ENCODE measurements around the gene SLC38A2.

SLC38A2 gene

GRCh38 chr12:46372544-46373300 is at the start of gene SLC38A2:
Gene SLC38A2 (minus strand): TSS chr12:46372773. CDS start chr12:46371293, 1,480 bp downstream.
- no peak within 1 kb of the TSS for H3K27ac ChIP-seq (ENCODE audit: low read length)
- no CpG with 5 or more reads among the region's 48 CpGs for WGBS (ENCODE audit: insufficient coverage, insufficient read length)
- H3K9me3 ChIP-seq (ENCODE audit: control insufficient read depth, insufficient read depth, low read length) = no peaks in the 10 kb centered on the region; the same call in 1 of the 2 replicates
- peaks cover 3% of the 10 kb centered on the region; the same call in 1 of the 2 replicates for H3K4me1 ChIP-seq (ENCODE audit: control insufficient read depth, insufficient read depth, low read length)
- H3K27me3 ChIP-seq (ENCODE audit: control insufficient read depth, insufficient read depth, low read length) = no peaks in the 10 kb centered on the region
- H3K36me3 ChIP-seq (ENCODE audit: control insufficient read depth, insufficient read depth, low read length) = peaks cover 18% of the 10 kb centered on the region; the same call in 1 of the 2 replicates
- peak within 1 kb of the TSS; percentile 78 for H3K4me3 ChIP-seq (ENCODE audit: low read length)
- DNase-seq (ENCODE audit: low read depth, low spot score) = no peak

GRCh38 chr12:46419675-46420074 is 47.1 kb upstream of the SLC38A2 start:
- Histone ChIP-seq H3K4me1 (ENCODE audit: control insufficient read depth, insufficient read depth, low read length) (no peaks in the 10 kb centered on the region), H3K27me3 (ENCODE audit: control insufficient read depth, insufficient read depth, low read length) (no peaks in the 10 kb centered on the region), H3K36me3 (ENCODE audit: control insufficient read depth, insufficient read depth, low read length) (no peaks in the 10 kb centered on the region), H3K9me3 (ENCODE audit: control insufficient read depth, insufficient read depth, low read length) (no peaks in the 10 kb centered on the region), H3K27ac (ENCODE audit: low read length) (no peak overlapping the region), H3K4me3 (ENCODE audit: low read length) (no peak overlapping the region)
- WGBS (ENCODE audit: insufficient coverage, insufficient read length) = no CpG with 5 or more reads among the region's 1 CpG
- no peak for DNase-seq (ENCODE audit: low read depth, low spot score)

- H3K36me3 ChIP-seq (ENCODE audit: control insufficient read depth, insufficient read depth, low read length) = no peaks in the 10 kb centered on the region
- no peaks in the 10 kb centered on the region for H3K9me3 ChIP-seq (ENCODE audit: control insufficient read depth, insufficient read depth, low read length)
- H3K27ac ChIP-seq (ENCODE audit: low read length) = no peak overlapping the region
- DNase-seq (ENCODE audit: low read depth, low spot score) = no peak
- WGBS (ENCODE audit: insufficient coverage, insufficient read length) = no CpG with 5 or more reads among the region's 4 CpGs
- H3K4me3 ChIP-seq (ENCODE audit: low read length) = no peak overlapping the region
- no peaks in the 10 kb centered on the region for H3K4me1 ChIP-seq (ENCODE audit: control insufficient read depth, insufficient read depth, low read length)
- H3K27me3 ChIP-seq (ENCODE audit: control insufficient read depth, insufficient read depth, low read length) = no peaks in the 10 kb centered on the region
These were observed 43.0 kb upstream of the SLC38A2 start for GRCh38 chr12:46415552-46415951.

GRCh38 chr12:46414591-46415268 is 42.2 kb upstream of the SLC38A2 start:
- no peaks in the 10 kb centered on the region for H3K27me3 ChIP-seq (ENCODE audit: control insufficient read depth, insufficient read depth, low read length)
- WGBS (ENCODE audit: insufficient coverage, insufficient read length) = no CpG with 5 or more reads among the region's 1 CpG

GRCh38 chr12:46413368-46413767 is 40.8 kb upstream of the SLC38A2 start:
- no peak for DNase-seq (ENCODE audit: low read depth, low spot score)
- Histone ChIP-seq H3K9me3 (ENCODE audit: control insufficient read depth, insufficient read depth, low read length) (no peaks in the 10 kb centered on the region), H3K27me3 (ENCODE audit: control insufficient read depth, insufficient read depth, low read length) (no peaks in the 10 kb centered on the region), H3K36me3 (ENCODE audit: control insufficient read depth, insufficient read depth, low read length) (no peaks in the 10 kb centered on the region), H3K4me1 (ENCODE audit: control insufficient read depth, insufficient read depth, low read length) (no peaks in the 10 kb centered on the region), H3K4me3 (ENCODE audit: low read length) (no peak overlapping the region), H3K27ac (ENCODE audit: low read length) (no peak overlapping the region)
- WGBS (ENCODE audit: insufficient coverage, insufficient read length) = no CpG with 5 or more reads among the region's 2 CpGs

More at GRCh38 chr12:46414591-46415268, 42.2 kb upstream of the SLC38A2 start:
- no peak for DNase-seq (ENCODE audit: low read depth, low spot score)
- H3K27ac ChIP-seq (ENCODE audit: low read length) = no peak overlapping the region
- H3K36me3 ChIP-seq (ENCODE audit: control insufficient read depth, insufficient read depth, low read length) = no peaks in the 10 kb centered on the region
- no peaks in the 10 kb centered on the region for H3K9me3 ChIP-seq (ENCODE audit: control insufficient read depth, insufficient read depth, low read length)
- no peaks in the 10 kb centered on the region for H3K4me1 ChIP-seq (ENCODE audit: control insufficient read depth, insufficient read depth, low read length)
- H3K4me3 ChIP-seq (ENCODE audit: low read length) = no peak overlapping the region

GRCh38 chr12:46412857-46413256 is 40.3 kb upstream of the SLC38A2 start:
- no peaks in the 10 kb centered on the region for H3K27me3 ChIP-seq (ENCODE audit: control insufficient read depth, insufficient read depth, low read length)
- H3K27ac ChIP-seq (ENCODE audit: low read length) = no peak overlapping the region
- H3K4me3 ChIP-seq (ENCODE audit: low read length) = no peak overlapping the region
- no peak for DNase-seq (ENCODE audit: low read depth, low spot score)
- H3K36me3 ChIP-seq (ENCODE audit: control insufficient read depth, insufficient read depth, low read length) = no peaks in the 10 kb centered on the region
- H3K4me1 ChIP-seq (ENCODE audit: control insufficient read depth, insufficient read depth, low read length) = no peaks in the 10 kb centered on the region
- no peaks in the 10 kb centered on the region for H3K9me3 ChIP-seq (ENCODE audit: control insufficient read depth, insufficient read depth, low read length)
- no CpG with 5 or more reads among the region's 4 CpGs for WGBS (ENCODE audit: insufficient coverage, insufficient read length)

- no peak overlapping the region for H3K4me3 ChIP-seq (ENCODE audit: low read length)
- no peaks in the 10 kb centered on the region for H3K27me3 ChIP-seq (ENCODE audit: control insufficient read depth, insufficient read depth, low read length)
- no CpG with 5 or more reads among the region's 3 CpGs for WGBS (ENCODE audit: insufficient coverage, insufficient read length)
- no peaks in the 10 kb centered on the region for H3K4me1 ChIP-seq (ENCODE audit: control insufficient read depth, insufficient read depth, low read length)
- H3K9me3 ChIP-seq (ENCODE audit: control insufficient read depth, insufficient read depth, low read length) = no peaks in the 10 kb centered on the region
- no peak overlapping the region for H3K27ac ChIP-seq (ENCODE audit: low read length)
- no peaks in the 10 kb centered on the region for H3K36me3 ChIP-seq (ENCODE audit: control insufficient read depth, insufficient read depth, low read length)
- DNase-seq (ENCODE audit: low read depth, low spot score) = no peak
These were observed 37.9 kb upstream of the SLC38A2 start for GRCh38 chr12:46410495-46410894.

- no peak overlapping the region for H3K27ac ChIP-seq (ENCODE audit: low read length)
- WGBS (ENCODE audit: insufficient coverage, insufficient read length) = no CpG with 5 or more reads among the region's 1 CpG
These were observed 37.4 kb upstream of the SLC38A2 start for GRCh38 chr12:46409974-46410373.

GRCh38 chr12:46409342-46409741 is 36.8 kb upstream of the SLC38A2 start:
- Histone ChIP-seq H3K27me3 (ENCODE audit: control insufficient read depth, insufficient read depth, low read length) (no peaks in the 10 kb centered on the region), H3K4me3 (ENCODE audit: low read length) (no peak overlapping the region), H3K9me3 (ENCODE audit: control insufficient read depth, insufficient read depth, low read length) (no peaks in the 10 kb centered on the region), H3K27ac (ENCODE audit: low read length) (no peak overlapping the region), H3K36me3 (ENCODE audit: control insufficient read depth, insufficient read depth, low read length) (no peaks in the 10 kb centered on the region), H3K4me1 (ENCODE audit: control insufficient read depth, insufficient read depth, low read length) (no peaks in the 10 kb centered on the region)
- no peak for DNase-seq (ENCODE audit: low read depth, low spot score)
- WGBS (ENCODE audit: insufficient coverage, insufficient read length) = 100% methylated on average over 1 of the region's 3 CpGs

More at GRCh38 chr12:46409974-46410373, 37.4 kb upstream of the SLC38A2 start:
- Histone ChIP-seq H3K4me3 (ENCODE audit: low read length) (no peak overlapping the region), H3K9me3 (ENCODE audit: control insufficient read depth, insufficient read depth, low read length) (no peaks in the 10 kb centered on the region), H3K36me3 (ENCODE audit: control insufficient read depth, insufficient read depth, low read length) (no peaks in the 10 kb centered on the region), H3K27me3 (ENCODE audit: control insufficient read depth, insufficient read depth, low read length) (no peaks in the 10 kb centered on the region), H3K4me1 (ENCODE audit: control insufficient read depth, insufficient read depth, low read length) (no peaks in the 10 kb centered on the region)
- DNase-seq (ENCODE audit: low read depth, low spot score) = no peak

GRCh38 chr12:46408441-46408840 is 35.9 kb upstream of the SLC38A2 start:
- Histone ChIP-seq H3K4me3 (ENCODE audit: low read length) (no peak overlapping the region), H3K27me3 (ENCODE audit: control insufficient read depth, insufficient read depth, low read length) (no peaks in the 10 kb centered on the region)

More at GRCh38 chr12:46408441-46408840, 35.9 kb upstream of the SLC38A2 start:
- H3K27ac ChIP-seq (ENCODE audit: low read length) = no peak overlapping the region
- no CpG with 5 or more reads among the region's 4 CpGs for WGBS (ENCODE audit: insufficient coverage, insufficient read length)
- DNase-seq (ENCODE audit: low read depth, low spot score) = no peak
- no peaks in the 10 kb centered on the region for H3K36me3 ChIP-seq (ENCODE audit: control insufficient read depth, insufficient read depth, low read length)
- peaks cover 2% of the 10 kb centered on the region; the same call in 1 of the 2 replicates for H3K4me1 ChIP-seq (ENCODE audit: control insufficient read depth, insufficient read depth, low read length)
- no peaks in the 10 kb centered on the region for H3K9me3 ChIP-seq (ENCODE audit: control insufficient read depth, insufficient read depth, low read length)

Measured in iPS DF 6.9 (cell line).